Activated CD8-positive, alpha-beta memory T cell treated with anti-CD3 and anti-CD28 coated beads, Interleukin-2, amount 50 U/mL, for 1 hour (primary cell): Measurements from ENCODE around the gene RAB11A.

Experiments used
- DNase-seq: peaks from one replicate; pipeline ENCODE4 v3.0.0-alpha.2; 2020; ENCODE audit errors: extremely low read depth

Gene RAB11A

DNA sequence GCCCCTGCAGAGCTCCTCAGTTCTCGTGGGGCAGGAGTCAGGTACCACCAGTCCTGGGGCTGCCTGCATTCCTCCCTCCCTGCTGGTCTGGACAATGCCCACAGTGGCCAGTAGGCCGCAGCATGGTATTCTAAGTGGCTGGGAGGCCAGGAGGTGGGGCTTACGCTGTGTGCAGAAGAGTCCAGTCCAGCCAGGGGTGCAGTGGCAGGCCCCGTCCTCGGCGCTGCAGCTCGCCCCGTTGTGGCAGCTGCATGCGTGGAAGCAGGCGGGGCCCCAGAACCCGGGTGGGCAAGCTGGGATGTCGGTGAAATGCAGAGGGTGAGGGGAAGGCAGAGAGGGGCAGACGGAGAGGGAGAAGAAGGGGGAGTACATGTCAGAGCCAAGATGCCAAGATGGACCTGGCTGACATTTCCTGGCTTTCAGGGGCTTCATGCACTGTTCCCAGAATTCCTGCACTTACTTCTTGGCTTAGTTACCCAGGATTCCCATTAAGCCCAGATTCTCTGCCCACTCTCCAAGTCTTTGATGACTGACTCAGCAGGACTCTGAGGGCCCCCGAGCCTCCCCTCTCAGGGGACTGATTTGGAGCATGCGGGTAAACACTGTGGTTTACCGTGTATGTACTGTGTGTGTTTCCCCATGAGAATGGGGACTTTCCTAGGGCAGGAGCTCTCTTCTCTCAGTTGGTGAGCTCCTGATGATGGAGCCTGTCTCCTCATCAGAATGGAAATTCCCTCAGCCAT lies 47.5 kb downstream of the RAB11A start:
- DNase-seq = no peak

- DNase-seq = no peak
These were observed 48.1 kb downstream of the RAB11A start for GRCh38 chr15:65917407-65917756.

GRCh38 chr15:65917936-65918335 lies 48.6 kb downstream of the RAB11A start:
- DNase-seq = no peak

DNA sequence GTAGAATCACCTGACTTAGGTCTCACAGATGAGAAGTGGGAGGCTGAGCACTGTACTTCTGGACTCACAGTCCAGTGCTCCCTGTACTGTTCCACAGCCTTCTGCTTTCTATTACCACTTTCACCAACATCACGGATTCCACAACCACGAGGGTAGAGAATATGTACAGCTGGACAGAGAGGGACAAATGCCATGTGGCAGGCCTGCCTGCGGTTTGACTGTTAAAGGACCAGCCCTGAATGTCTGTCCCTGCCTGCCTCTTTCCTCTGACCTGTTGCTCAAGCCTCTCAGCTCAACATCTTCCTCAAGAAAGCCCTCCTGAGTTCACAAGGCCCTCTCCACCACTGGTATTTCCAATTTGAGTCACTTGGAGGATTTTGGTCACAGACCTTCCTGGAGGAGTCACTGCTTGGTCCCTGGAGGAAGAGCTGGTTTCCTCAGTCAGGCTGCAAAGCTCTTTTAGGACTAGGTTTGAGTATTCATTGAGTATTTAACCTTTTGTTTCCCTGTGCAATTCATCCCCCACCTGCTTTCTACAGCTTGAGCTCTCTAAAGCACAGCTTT lies 49.1 kb downstream of the RAB11A start:
- DNase-seq = no peak

GRCh38 chr15:65918945-65919344 lies 49.7 kb downstream of the RAB11A start:
- no peak for DNase-seq

- DNase-seq = no peak
These were observed 50.1 kb downstream of the RAB11A start for GRCh38 chr15:65919353-65919752.

DNA sequence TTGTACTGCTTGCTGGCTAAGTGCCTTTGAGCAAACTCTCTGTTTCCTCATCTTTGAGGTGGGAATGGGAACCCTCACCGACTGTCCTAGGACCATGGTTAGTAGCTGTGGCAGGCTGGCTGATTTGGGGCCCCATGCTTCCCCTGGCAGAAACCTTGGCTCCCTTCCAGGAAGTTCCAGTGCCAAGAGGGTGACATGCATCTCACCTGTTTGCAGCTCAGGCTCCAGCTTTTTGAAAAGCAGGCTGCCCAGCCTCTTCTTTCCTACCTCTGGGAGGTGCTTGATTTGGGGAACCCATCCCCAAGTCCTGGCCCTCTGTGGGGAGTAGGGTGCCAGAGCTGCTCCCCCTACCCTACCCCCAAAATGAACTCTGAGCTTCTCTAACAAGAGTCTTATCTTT lies 50.8 kb downstream of the RAB11A start:
- no peak for DNase-seq

GRCh38 chr15:65920825-65921309 lies 51.6 kb downstream of the RAB11A start:
- DNase-seq = no peak

- no peak for DNase-seq
These were observed 52.5 kb downstream of the RAB11A start for GRCh38 chr15:65921780-65922179.

DNA sequence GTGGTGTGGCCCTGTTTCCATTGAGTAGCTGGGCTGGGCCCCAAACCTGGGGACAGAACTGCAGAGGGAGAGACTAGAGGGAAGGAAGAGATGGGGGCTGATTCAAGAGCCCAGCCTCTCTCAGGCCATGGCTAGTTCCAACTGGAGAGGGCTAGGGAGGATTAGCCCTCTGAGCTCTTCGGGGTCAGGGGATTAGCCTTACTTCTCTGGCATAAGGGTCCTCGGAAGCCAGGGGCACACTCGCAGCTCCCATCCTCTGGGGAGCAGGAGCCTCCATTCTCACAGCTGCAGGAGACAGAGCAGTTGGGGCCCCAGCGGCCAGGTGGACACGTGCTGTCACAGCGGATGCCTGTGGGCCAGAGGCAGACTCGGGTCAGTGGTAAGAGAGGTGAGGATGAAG lies 53.3 kb downstream of the RAB11A start:
- no peak for DNase-seq

DNA sequence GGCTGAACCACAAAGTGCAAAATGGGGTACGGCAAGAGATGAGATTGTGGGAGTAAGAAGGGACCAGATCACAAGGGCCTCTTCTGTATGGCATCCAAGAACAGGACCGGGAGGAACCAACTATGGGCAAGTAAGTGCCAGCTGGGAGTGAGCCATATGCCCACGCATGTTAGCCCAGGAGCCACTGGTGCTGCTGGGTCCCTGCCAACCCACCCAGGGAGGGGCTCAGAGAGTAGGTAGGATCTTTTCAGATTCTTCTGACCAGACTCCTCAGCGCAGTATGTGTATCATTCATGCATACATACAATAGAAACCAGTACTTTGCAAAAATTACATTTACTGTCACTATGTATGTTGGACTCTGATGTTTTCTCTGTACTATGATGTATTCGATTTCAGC lies 54.0 kb downstream of the RAB11A start:
- DNase-seq = no peak

GRCh38 chr15:65924004-65924403 lies 54.7 kb downstream of the RAB11A start:
- no peak for DNase-seq

DNA sequence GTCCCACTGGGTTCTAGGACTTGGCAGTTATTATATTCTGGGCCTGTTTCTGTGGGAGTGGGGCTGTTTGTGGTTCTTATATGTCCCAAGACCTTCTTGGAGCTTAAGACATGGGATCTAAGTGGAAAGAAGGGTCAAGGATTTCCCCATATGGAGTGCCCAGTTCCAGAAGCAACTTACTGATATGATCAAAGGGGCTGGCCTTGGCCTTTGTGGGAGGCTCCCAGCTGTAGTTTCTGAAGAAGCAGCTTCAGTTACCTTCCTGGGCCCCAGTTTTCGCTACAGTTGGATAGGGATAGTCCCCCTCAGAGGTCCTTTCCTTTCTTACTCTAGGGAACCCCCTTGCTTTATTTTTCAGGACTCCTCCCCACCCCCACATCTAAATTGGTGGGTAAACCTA lies 56.0 kb downstream of the RAB11A start:
- no peak for DNase-seq

DNA sequence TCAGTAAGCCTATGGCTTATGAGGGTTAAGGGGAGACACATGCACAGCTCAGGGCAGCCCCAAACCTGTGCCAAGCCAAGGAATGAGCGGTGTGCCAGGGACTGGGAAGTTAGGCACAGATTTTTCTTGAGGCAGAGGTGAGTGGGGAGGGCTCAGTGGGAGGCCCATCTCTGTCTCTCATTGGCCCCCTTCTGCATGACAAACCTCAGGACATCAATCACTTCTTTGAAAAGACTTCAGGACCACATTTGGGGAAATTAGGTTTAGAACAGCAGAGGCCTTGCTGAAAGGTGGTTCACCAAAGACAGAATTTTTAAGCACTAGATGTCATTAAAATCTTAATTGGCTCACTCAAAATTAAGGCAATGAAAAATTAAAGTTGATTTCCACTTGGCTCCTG lies 57.2 kb downstream of the RAB11A start:
- DNase-seq = no peak

- DNase-seq = no peak
These were observed 57.6 kb downstream of the RAB11A start for GRCh38 chr15:65926899-65927298.

DNA sequence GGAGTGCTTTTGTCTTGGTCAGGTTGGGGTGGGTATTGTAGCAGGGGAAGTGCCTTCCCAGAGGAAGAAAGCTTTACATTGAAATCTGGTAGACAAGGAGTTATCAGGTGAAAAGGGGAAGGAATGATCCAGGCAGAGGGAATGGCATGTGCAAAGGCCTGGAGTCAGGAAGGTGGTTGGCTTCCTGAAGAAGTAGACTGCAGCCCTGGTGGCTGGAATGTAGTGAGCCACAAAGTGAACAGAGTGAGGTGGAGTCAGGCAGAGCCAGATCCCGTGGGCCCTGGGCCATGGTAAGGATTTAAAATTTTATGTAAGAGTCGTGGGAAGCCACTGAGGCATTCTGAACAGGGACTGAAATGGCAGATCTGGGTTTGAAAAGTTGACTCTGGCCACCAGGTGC lies 58.3 kb downstream of the RAB11A start:
- DNase-seq = no peak

- DNase-seq = no peak
These were observed 60.3 kb downstream of the RAB11A start for GRCh38 chr15:65929573-65929972.

DNA sequence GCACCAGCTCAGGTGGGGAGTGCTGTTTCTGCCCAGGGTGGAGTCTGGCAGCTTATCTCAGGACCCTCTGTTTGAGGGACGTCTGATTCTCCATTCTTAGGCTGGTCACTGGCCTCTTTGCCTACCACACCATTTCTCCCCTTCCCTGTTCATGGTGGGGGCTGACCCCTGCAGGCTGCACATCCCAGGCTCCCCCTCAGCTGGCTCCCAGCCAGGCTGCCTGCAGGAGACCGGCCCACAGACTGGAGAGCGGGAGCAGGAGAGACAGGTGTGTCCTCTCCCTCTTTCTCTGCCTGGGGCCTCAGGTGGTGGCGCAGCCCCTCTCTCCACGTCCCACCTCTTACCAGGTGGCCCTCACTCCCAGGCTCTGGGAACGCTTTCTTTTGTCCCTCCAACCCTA lies 60.8 kb downstream of the RAB11A start:
- no peak for DNase-seq

- no peak for DNase-seq
These were observed 61.9 kb downstream of the RAB11A start for GRCh38 chr15:65931221-65931620.

DNA sequence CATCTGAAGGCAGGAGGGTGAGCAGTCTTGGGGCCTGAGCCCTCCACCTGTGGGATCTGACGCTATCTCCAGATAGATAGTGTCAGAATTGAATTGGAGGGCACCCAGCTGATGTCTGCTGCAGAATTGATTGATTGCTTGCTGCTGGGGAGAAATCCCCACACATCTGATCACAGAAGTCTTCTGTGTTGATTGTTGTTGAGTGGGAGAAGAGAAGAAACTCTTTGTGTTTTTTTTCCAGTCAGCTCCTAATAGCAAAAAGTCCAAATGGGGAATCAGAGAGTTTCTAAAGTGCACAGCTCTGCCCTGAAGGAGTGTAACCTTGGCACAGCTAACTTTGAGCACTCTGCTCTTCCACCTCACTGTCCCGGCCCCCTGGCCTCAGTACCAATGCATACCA lies 66.1 kb downstream of the RAB11A start:
- DNase-seq = no peak

- no peak for DNase-seq
These were observed 67.0 kb downstream of the RAB11A start for GRCh38 chr15:65936282-65936681.

DNA sequence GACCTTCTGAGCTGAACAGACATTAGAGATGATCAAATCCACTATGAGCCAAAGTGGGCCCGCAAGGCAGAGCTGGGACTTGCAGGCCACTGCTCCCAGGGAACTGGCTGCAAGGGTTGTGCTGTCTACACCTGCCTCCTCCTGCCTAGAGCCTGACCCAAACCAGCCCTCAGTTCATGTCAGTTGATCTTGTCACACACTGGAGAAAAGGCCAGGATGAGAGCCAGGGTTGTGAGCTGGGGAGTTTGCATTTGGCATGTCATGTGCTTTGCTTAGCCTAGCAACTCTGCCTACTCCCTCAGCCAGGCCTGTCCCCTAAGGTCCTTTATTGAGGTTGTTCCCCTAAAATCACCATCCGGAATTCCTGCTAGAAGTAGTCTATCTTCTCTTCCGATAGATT lies 67.8 kb downstream of the RAB11A start:
- DNase-seq = no peak

DNA sequence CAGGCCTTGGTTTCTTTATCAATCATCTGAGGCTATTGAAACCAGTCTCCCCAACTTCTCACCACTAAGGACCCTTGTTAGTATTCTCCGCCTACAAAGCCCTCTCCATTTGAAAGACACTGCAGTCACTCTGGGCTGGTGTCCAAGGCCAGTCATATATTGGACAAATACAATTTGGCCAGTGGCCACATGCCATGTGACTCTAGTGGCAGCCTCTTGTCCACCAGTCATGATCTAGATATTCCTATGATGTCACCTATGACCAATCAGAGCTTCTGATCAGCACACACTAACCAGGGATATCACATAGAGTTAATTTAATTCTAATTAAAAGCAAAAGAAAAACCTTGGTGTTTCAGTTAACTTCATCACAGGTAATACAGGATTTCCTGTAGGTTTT lies 68.2 kb downstream of the RAB11A start:
- no peak for DNase-seq

DNA sequence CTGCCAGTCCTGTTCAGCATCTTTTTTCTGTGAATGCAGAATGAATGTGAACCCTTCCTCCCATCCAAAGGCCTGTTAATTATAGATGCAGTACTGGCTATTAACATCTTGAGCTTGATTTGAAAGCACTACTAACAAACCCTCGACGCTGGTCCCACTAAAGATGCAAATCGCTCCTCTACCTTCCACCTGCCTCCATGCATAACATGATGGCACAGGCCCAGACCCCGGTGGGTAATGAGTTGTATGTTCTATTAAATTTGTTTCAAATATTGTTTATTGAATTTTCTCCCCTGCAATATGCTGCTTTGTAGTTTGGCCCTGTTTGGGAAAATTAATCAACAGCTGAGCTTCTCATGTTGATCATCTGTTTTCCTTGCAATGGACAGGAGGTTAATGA lies 69.3 kb downstream of the RAB11A start:
- no peak for DNase-seq
